Motor neuron (in vitro differentiated cells): ENCODE data around the gene ZFPM1. TPM values are rescaled to one million over a fixed set of nuclear protein-coding genes. Genes with fewer than 3 reads are reported as not detected.
"Not testable (repeated sequence)": the region's sequence is repeated elsewhere in the genome, so short reads cannot be mapped to it uniquely, and the experiment has no call there.

Experiments used
- ATAC-seq, 8 experiments: fragments of 200-7000 bp; cut with Tn5 transposase; replicated peaks in 6 of 8; 2 replicates each; pipeline ENCODE4 v1.8.0; 2021; ENCODE audit warnings: mild to moderate bottlenecking in 8 of 8, moderate library complexity in 8 of 8
- H3K27ac ChIP-seq, 2 donors: fragments of 250-450 bp; sonication (Bioruptor Pico); 2 replicates each; pipeline ENCODE4 v1.9.0; 2021; ENCODE audit warnings: antibody characterized with exemption in 2 of 2, mild to moderate bottlenecking in 2 of 2, moderate library complexity in 1 of 2
- H3K4me1 ChIP-seq, 2 donors: fragments of 250-450 bp; sonication (Bioruptor Pico); replicated peaks in 1 of 2; 2 replicates each; pipeline ENCODE4 v1.6.1; 2021; ENCODE audit warnings: antibody characterized with exemption in 2 of 2, mild to moderate bottlenecking in 2 of 2, moderate library complexity in 1 of 2
- H3K4me3 ChIP-seq, 5 donors: fragments of 250-450 bp; sonication (Bioruptor Pico); 2 replicates each; pipeline ENCODE4 v1.9.0; 2021; ENCODE audit warnings: antibody characterized with exemption in 5 of 5, mild to moderate bottlenecking in 5 of 5, moderate library complexity in 4 of 5
- WGBS, 10 experiments: fragments of 450-650 bp; shearing (Covaris generic); methylation state at CpG; one replicate each; pipeline ENCODE4 v1.0.0; 2022; 5-methylcytosine and 5-hydroxymethylcytosine counted together
- in situ Hi-C, 9 experiments: fragments of 400-800 bp; cut with MboI; loops; one replicate each; pipeline ENCODE4 v1.15.0; 2021; ENCODE audit warnings: low sequenced_read_pairs in 9 of 9, low pct_unique_long_range_greater_than_20kb in 2 of 9; ENCODE audit not compliant: unreplicated experiment in 9 of 9
- total RNA-seq, 8 experiments: library from RNA; unstranded; fragments of 300-600 nt; gene quantifications; 2 replicates each; pipeline versions ENCODE4 v1.2.3 to v1.2.4, GENCODE V29; 2022

ZFPM1 gene
- total RNA-seq, 8 experiments from 2014 or later = 1.4 to 3.4 (median 2.7) TPM

GRCh38 chr16:88476203-88476602 is 23.1 kb downstream of the ZFPM1 start:
- 80% methylated on average over 1 of the region's 14 CpGs; no CpG with 5 or more reads in 9 of the 10 experiments for WGBS, 10 experiments
- Histone ChIP-seq H3K27ac (no peak overlapping the region), H3K4me3 (no peak overlapping the region), H3K4me1 (peaks cover 44 to 51% of the 10 kb centered on the region in 2 donors)
- ATAC-seq = no peak
- in situ Hi-C loops = no loop called here

- no peak overlapping the region for H3K4me3 ChIP-seq
- no peak for ATAC-seq
- no peak overlapping the region for H3K27ac ChIP-seq
- peaks cover 46 to 52% of the 10 kb centered on the region in 2 donors for H3K4me1 ChIP-seq
- 89 to 100% (median 100%) methylated on average over 1 to 5 of the region's 26 CpGs; no CpG with 5 or more reads in 4 of the 10 experiments for WGBS, 10 experiments
- in situ Hi-C loops = no loop called here
Observed at GRCh38 chr16:88476817-88477397, 23.8 kb downstream of the ZFPM1 start.

GRCh38 chr16:88477631-88478519 is 24.8 kb downstream of the ZFPM1 start:
- Histone ChIP-seq H3K4me3 (no peak overlapping the region), H3K27ac (peak overlapping the region; percentile 3 to 24), H3K4me1 (peaks cover 50 to 55% of the 10 kb centered on the region in 2 donors)
- WGBS, 10 experiments = 20 to 67% (median 40%) methylated on average over 2 to 6 of the region's 27 CpGs; no CpG with 5 or more reads in 6 of the 10 experiments
- in situ Hi-C loops = no loop called here
- ATAC-seq = peak; percentile 53 to 97 (median 58)

- H3K4me3 ChIP-seq = no peak overlapping the region
- H3K27ac ChIP-seq = peak overlapping the region in 1 of 2 donors; percentile 37
- in situ Hi-C loops = no loop called here
- H3K4me1 ChIP-seq = peaks cover 43 to 50% of the 10 kb centered on the region in 2 donors
- WGBS, 10 experiments = 85 to 87% methylated on average over 3 to 5 of the region's 39 CpGs; no CpG with 5 or more reads in 8 of the 10 experiments
- ATAC-seq = no peak
Observed at GRCh38 chr16:88478889-88479792, 26.1 kb downstream of the ZFPM1 start.

- 83 to 100% (median 94%) methylated on average over 1 to 5 of the region's 28 CpGs; no CpG with 5 or more reads in 6 of the 10 experiments for WGBS, 10 experiments
- ATAC-seq = peak in 1 of 8 experiments; percentile 2
- peaks cover 42 to 50% of the 10 kb centered on the region in 2 donors for H3K4me1 ChIP-seq
- no peak overlapping the region for H3K27ac ChIP-seq
- in situ Hi-C loops = no loop called here
- H3K4me3 ChIP-seq = no peak overlapping the region
Observed at GRCh38 chr16:88479793-88480760, 27.0 kb downstream of the ZFPM1 start.

- Histone ChIP-seq H3K27ac (no peak overlapping the region), H3K4me3 (no peak overlapping the region), H3K4me1 (peaks cover 42 to 50% of the 10 kb centered on the region in 2 donors)
- ATAC-seq = peak in 3 of 8 experiments; percentile 8 to 48 (median 14)
- in situ Hi-C loops = no loop called here
- WGBS, 10 experiments = 53 to 83% (median 80%) methylated on average over 1 to 5 of the region's 19 CpGs; no CpG with 5 or more reads in 7 of the 10 experiments
Observed at GRCh38 chr16:88480829-88481228, 27.7 kb downstream of the ZFPM1 start.

- in situ Hi-C loops = no loop called here
- Histone ChIP-seq H3K4me3 (no peak overlapping the region), H3K27ac (no peak overlapping the region), H3K4me1 (peaks cover 42 to 50% of the 10 kb centered on the region in 2 donors)
- no peak for ATAC-seq
- WGBS, 10 experiments = 20 to 93% (median 72%) methylated on average over 1 to 4 of the region's 9 CpGs; no CpG with 5 or more reads in 7 of the 10 experiments
Observed at GRCh38 chr16:88481851-88482250, 28.8 kb downstream of the ZFPM1 start.

GRCh38 chr16:88482630-88483391 is 29.7 kb downstream of the ZFPM1 start:
- WGBS, 10 experiments = 41 to 60% methylated on average over 3 to 9 of the region's 22 CpGs; no CpG with 5 or more reads in 8 of the 10 experiments
- in situ Hi-C loops = no loop called here
- peak in 4 of 8 experiments; percentile 14 to 31 (median 26) for ATAC-seq
- peaks cover 37 to 45% of the 10 kb centered on the region in 2 donors for H3K4me1 ChIP-seq
- H3K27ac ChIP-seq = no peak overlapping the region
- H3K4me3 ChIP-seq = no peak overlapping the region

- 60 to 78% methylated on average over 2 to 3 of the region's 8 CpGs; no CpG with 5 or more reads in 8 of the 10 experiments for whole genome bisulfite sequencing, 10 experiments
- ATAC-seq = peak in 2 of 8 experiments; percentile 15
- in situ Hi-C loops = no loop called here
- Histone ChIP-seq H3K4me1 (peaks cover 36 to 40% of the 10 kb centered on the region in 2 donors), H3K27ac (no peak overlapping the region), H3K4me3 (no peak overlapping the region)
Observed at GRCh38 chr16:88483392-88483641, 30.2 kb downstream of the ZFPM1 start.

GRCh38 chr16:88484505-88485365 is 31.7 kb downstream of the ZFPM1 start:
- in situ Hi-C loops = no loop called here
- 80 to 100% (median 100%) methylated on average over 1 to 2 of the region's 36 CpGs; no CpG with 5 or more reads in 7 of the 10 experiments for WGBS, 10 experiments
- no peak overlapping the region for H3K27ac ChIP-seq
- no peak for ATAC-seq
- no peak overlapping the region for H3K4me3 ChIP-seq
- H3K4me1 ChIP-seq = peaks cover 26 to 28% of the 10 kb centered on the region in 2 donors

- WGBS, 10 experiments = 92 to 100% methylated on average over 1 to 2 of the region's 8 CpGs; no CpG with 5 or more reads in 8 of the 10 experiments
- H3K4me3 ChIP-seq, ATAC-seq, in situ Hi-C loops, H3K27ac ChIP-seq: not testable (repeated sequence)
- peaks cover 25 to 27% of the 10 kb centered on the region in 2 donors for H3K4me1 ChIP-seq
Observed at GRCh38 chr16:88485366-88485741, 32.3 kb downstream of the ZFPM1 start.
